ENCODE measurements around the gene POC1A. TPM values are rescaled to one million over a fixed set of nuclear protein-coding genes. Genes with fewer than 3 reads are reported as not detected.

The POC1A gene
- total and polyA plus RNA-seq, 8 donors: 0.37 to 1.1 (median 0.71) TPM

DNA sequence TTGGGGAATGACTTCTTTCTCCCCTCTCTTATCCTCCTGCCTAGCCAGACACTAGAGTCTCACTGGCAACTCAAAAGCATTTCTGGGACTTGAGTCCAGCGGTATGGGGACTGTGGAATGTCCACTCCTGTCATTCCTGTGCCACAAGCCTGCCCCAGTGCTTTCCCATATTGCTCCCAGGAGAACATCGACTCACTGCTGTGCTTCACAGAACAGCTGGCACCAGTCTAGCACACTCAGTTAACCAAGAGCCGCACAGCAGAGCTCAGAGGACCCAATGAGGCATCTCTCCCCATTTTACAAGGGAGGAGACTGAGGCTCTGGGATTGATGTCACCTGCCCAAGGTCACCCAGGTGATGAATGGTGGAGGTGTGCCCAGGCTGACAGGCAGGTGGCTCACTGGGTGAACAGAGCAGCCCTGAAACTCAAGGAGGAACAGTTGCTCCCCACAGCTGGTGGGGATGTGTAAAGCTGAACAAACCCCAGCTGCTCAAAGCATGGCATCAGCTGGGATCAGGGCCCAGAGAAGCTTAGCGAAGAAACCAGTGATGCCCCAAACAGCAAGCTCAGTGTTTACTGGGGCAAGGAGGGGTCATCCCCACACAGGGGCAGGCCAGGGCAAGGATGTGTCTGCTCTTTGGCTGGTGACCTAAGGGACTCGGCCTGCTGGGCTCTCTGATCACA is 62.5 kb downstream of the POC1A start:
- Histone ChIP-seq H3K27me3 (no peaks in the 10 kb centered on the region), H3K27ac (no peak overlapping the region), H3K4me3 (no peak overlapping the region), H3K9me3 (no peaks in the 10 kb centered on the region), H3K36me3 (no peaks in the 10 kb centered on the region), H3K4me1 (no peaks in the 10 kb centered on the region)
- TF ChIP-seq, protein P1, sequence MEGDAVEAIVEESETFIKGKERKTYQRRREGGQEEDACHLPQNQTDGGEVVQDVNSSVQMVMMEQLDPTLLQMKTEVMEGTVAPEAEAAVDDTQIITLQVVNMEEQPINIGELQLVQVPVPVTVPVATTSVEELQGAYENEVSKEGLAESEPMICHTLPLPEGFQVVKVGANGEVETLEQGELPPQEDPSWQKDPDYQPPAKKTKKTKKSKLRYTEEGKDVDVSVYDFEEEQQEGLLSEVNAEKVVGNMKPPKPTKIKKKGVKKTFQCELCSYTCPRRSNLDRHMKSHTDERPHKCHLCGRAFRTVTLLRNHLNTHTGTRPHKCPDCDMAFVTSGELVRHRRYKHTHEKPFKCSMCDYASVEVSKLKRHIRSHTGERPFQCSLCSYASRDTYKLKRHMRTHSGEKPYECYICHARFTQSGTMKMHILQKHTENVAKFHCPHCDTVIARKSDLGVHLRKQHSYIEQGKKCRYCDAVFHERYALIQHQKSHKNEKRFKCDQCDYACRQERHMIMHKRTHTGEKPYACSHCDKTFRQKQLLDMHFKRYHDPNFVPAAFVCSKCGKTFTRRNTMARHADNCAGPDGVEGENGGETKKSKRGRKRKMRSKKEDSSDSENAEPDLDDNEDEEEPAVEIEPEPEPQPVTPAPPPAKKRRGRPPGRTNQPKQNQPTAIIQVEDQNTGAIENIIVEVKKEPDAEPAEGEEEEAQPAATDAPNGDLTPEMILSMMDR (IDR thresholded peaks at IDR 0.05): no peak
- intact Hi-C loops (cut with DNase I): no loop called here
- 90% methylated on average over 5 of the region's 5 CpGs for WGBS, 2 donors
- no peak for FAIRE-seq
- DNase-seq: peak in 2 of 6 donors; percentile 5 to 12
- ATAC-seq: no peak

DNA sequence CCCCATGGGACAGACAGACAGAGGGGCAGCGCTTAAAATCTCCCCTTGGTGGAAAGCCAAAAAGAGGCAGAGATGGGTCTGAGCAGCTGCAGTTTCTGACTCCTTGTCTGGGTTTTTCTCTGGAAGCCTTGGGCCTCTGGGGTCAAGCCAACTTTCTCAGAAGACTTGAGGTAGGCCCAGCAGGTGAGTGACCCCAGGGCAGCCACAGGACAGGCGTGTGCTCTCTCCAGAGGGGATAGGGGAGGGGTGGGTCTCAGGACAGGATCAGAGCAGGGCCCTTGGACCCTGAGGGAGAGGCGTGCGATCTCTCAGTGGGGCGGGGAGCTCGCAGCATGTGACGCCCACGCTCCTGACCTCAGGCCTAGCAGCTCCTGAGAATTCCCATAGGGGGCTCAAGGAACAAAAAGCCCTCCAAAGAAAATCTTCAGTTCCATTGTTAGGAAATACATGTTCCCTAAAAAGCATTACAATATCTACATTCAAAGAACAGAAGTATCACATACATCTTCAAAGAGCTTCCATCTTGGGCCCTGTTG is 63.2 kb downstream of the POC1A start:
- no peaks in the 10 kb centered on the region for H3K4me1 ChIP-seq
- H3K27me3 ChIP-seq: no peaks in the 10 kb centered on the region
- H3K36me3 ChIP-seq: no peaks in the 10 kb centered on the region
- intact Hi-C loops (cut with DNase I): no loop called here
- no peaks in the 10 kb centered on the region for H3K9me3 ChIP-seq
- DNase-seq (peak in 2 of 6 donors; percentile 5 to 24), ATAC-seq (no peak), FAIRE-seq (no peak)
- 92 to 97% methylated on average over 8 of the region's 8 CpGs for WGBS, 2 donors
- no peak overlapping the region for H3K27ac ChIP-seq
- no peak overlapping the region for H3K4me3 ChIP-seq
- TF ChIP-seq, protein P1 (IDR thresholded peaks at IDR 0.05): no peak

GRCh38 chr3:52090131-52090932 is 63.9 kb downstream of the POC1A start:
- H3K9me3 ChIP-seq: no peaks in the 10 kb centered on the region
- H3K36me3 ChIP-seq: no peaks in the 10 kb centered on the region
- H3K27ac ChIP-seq: peak overlapping the region in 1 of 4 donors; percentile 26
- no peaks in the 10 kb centered on the region for H3K27me3 ChIP-seq
- no peak overlapping the region for H3K4me3 ChIP-seq
- WGBS, 2 donors: 91% methylated on average over 12 of the region's 12 CpGs
- TF ChIP-seq, protein P1 (IDR thresholded peaks at IDR 0.05): no peak
- H3K4me1 ChIP-seq: no peaks in the 10 kb centered on the region
- intact Hi-C loops (cut with DNase I): no loop called here
- no peak for FAIRE-seq
- peak in 2 of 6 donors; percentile 14 to 41 for DNase-seq
- ATAC-seq: peak in 2 of 4 donors; percentile 32 to 40

DNA sequence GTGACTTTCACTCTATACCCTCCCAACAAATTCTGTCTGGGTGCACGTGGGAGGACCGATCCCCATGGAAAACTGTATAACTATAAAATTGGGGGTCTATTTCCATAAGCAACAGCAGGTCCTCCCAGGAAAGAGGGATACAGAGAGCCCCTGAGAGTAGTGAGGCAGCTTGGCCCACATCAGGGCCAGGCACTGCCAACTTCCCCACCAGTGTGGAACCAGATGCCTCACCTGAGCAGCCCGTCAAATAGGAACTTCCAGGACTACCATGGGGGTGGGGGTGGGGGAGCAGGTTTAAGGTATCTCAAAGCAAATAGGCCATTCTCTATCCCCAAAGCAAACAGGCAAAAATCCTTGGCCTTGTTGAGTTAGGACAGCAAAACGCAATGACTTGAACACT is 64.5 kb downstream of the POC1A start:
- Histone ChIP-seq H3K27ac (peak overlapping the region in 1 of 4 donors; percentile 26), H3K4me1 (no peaks in the 10 kb centered on the region), H3K27me3 (no peaks in the 10 kb centered on the region), H3K9me3 (no peaks in the 10 kb centered on the region), H3K4me3 (no peak overlapping the region), H3K36me3 (no peaks in the 10 kb centered on the region)
- intact Hi-C loops (cut with DNase I): no loop called here
- DNase-seq (peak in 1 of 6 donors; percentile 1), FAIRE-seq (no peak), ATAC-seq (no peak)
- WGBS, 2 donors: 88 to 89% methylated on average over 4 of the region's 4 CpGs
- TF ChIP-seq, protein P1 (IDR thresholded peaks at IDR 0.05): no peak

All from pancreas (tissue), 10 donors.